Common myeloid progenitor, CD34-positive (primary cell): ENCODE results near the gene DEGS2.

ENCODE experiments used
- CTCF ChIA-PET: fragments of 350-600 bp; sonication (Branson Sonifier 250); formaldehyde crosslinking; loops from one replicate; lab custom pipeline; 2021; ENCODE audit warnings: antibody characterized with exemption; lab: Charles Lee
- POLR2A ChIA-PET: fragments of 350-600 bp; sonication (Branson Sonifier 250); formaldehyde crosslinking; loops from one replicate; lab custom pipeline; 2021; ENCODE audit warnings: antibody characterized with exemption; lab: Charles Lee
- DNase-seq, 3 donors: peaks; one replicate each; pipeline versions ENCODE4 v3.0.0 to v3.0.0-alpha.2; 2013
- H3K27ac ChIP-seq, 2 experiments: 1 replicate in 1 of 2; 2 replicates in 1 of 2; pipeline ENCODE4 v1.7.0; 2013; ENCODE audit warnings: inconsistent platforms in 2 of 2, low read length in 2 of 2, mild to moderate bottlenecking in 2 of 2, low read depth in 1 of 2, moderate library complexity in 1 of 2; ENCODE audit not compliant: severe bottlenecking in 2 of 2, insufficient read depth in 1 of 2, poor library complexity in 1 of 2
- H3K27me3 ChIP-seq, 5 experiments: replicated peaks in 2 of 5; 1 replicate in 3 of 5; 2 replicates in 2 of 5; pipeline versions ENCODE4 v1.6.1 to v1.7.0; 2013; ENCODE audit warnings: low read length in 4 of 5, mild to moderate bottlenecking in 2 of 5, moderate library complexity in 2 of 5, inconsistent platforms in 1 of 5; ENCODE audit not compliant: insufficient read depth in 5 of 5, control insufficient read depth in 4 of 5
- H3K36me3 ChIP-seq, 4 experiments: 1 replicate in 2 of 4; 2 replicates in 2 of 4; pipeline versions ENCODE4 v1.6.1 to v1.7.0; 2013; ENCODE audit warnings: low read length in 3 of 4, control low read depth in 1 of 4, mild to moderate bottlenecking in 1 of 4; ENCODE audit not compliant: control insufficient read depth in 4 of 4, insufficient read depth in 4 of 4
- H3K4me1 ChIP-seq, 4 experiments: 1 replicate in 3 of 4; 2 replicates in 1 of 4; pipeline versions ENCODE4 v1.6.1 to v1.7.1; 2013; ENCODE audit warnings: low read length in 3 of 4, mild to moderate bottlenecking in 3 of 4, control low read depth in 1 of 4, inconsistent platforms in 1 of 4, moderate library complexity in 1 of 4; ENCODE audit not compliant: control insufficient read depth in 4 of 4, insufficient read depth in 4 of 4; ENCODE audit errors: control extremely low read depth in 1 of 4
- H3K4me3 ChIP-seq, 7 experiments: 1 replicate in 4 of 7; 2 replicates in 3 of 7; pipeline versions ENCODE4 v1.5.1 to v1.7.0; 2013; ENCODE audit warnings: mild to moderate bottlenecking in 7 of 7, low read length in 6 of 7, moderate library complexity in 6 of 7, inconsistent platforms in 2 of 7, low read depth in 2 of 7, control low read depth in 1 of 7; ENCODE audit not compliant: insufficient read depth in 4 of 7, control insufficient read depth in 1 of 7; ENCODE audit errors: extremely low read depth in 1 of 7
- H3K9me3 ChIP-seq, 5 experiments: 1 replicate in 4 of 5; 2 replicates in 1 of 5; pipeline versions ENCODE4 v1.6.1 to v1.7.1; 2013; ENCODE audit warnings: low read length in 4 of 5, mild to moderate bottlenecking in 2 of 5, inconsistent platforms in 1 of 5, low read depth in 1 of 5, moderate library complexity in 1 of 5; ENCODE audit not compliant: control insufficient read depth in 4 of 5, insufficient read depth in 2 of 5; ENCODE audit errors: control extremely low read depth in 1 of 5
- WGBS: methylation state at CpG from one replicate; pipeline ENCODE4 v1.1.5; 2013; ENCODE audit not compliant: insufficient coverage; 5-methylcytosine and 5-hydroxymethylcytosine counted together

The DEGS2 gene

DNA sequence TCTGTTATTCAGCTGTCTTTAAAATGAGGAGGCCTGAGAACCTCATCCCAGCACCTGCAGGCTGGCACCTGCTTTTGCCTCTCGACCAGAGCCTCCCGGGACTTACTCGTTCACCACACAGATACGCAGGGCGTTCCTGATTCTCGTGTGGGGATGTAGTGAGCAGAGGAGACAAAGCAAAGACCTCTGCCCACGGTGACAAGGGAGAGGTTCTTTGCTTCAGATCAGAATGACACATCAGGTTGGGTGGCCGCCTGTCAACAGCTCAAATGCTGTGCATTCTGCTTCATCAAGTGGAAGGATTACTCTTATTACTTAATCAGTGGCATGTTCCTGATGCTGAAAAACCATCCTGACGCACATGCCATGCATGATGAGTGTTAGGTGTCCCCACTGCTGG lies 24.4 kb downstream of the DEGS2 start:
- H3K4me1 ChIP-seq: peaks cover 0 to 5% (median 2%) of the 10 kb centered on the region in 4 experiments
- DNase-seq: no peak
- peaks cover 24 to 90% (median 57%) of the 10 kb centered on the region in 4 experiments for H3K36me3 ChIP-seq
- no peak overlapping the region for H3K27ac ChIP-seq
- over 99% methylated on average over 8 of the region's 9 CpGs for WGBS
- H3K27me3 ChIP-seq: no peaks in the 10 kb centered on the region
- CTCF ChIA-PET: interaction anchor here (1.0 kb wide), 1 partner anchor 57 kb away, joined by 4 read pairs; no protein-coding TSS in a partner anchor
- no peak overlapping the region for H3K4me3 ChIP-seq
- H3K9me3 ChIP-seq: no peaks in the 10 kb centered on the region
- POLR2A ChIA-PET: no interaction called here

DNA sequence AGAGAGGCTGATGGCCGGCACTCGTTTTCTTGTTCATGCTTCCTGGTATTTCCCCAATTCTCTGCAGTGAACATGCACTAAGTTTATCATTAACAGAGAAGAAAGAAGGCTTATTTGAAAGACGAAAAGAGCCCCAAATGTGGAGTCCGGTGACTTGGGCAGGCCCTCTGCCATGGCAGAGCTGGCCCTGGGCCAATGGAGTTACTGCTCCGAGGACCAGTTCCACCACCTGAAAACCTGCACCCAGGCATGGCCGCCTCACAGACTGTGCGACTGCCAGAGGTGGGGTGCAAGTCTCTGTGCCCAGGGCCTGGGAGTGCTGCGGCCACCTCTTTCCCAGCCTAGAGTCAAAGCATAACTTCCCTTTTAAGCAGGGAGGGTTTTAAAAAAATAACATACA lies 24.9 kb downstream of the DEGS2 start:
- ChIA-PET POLR2A (no interaction called here), CTCF (no interaction called here)
- H3K4me3 ChIP-seq: no peak overlapping the region
- peaks cover 24 to 93% (median 61%) of the 10 kb centered on the region in 4 experiments for H3K36me3 ChIP-seq
- WGBS: 100% methylated on average over 2 of the region's 8 CpGs
- H3K27ac ChIP-seq: no peak overlapping the region
- H3K9me3 ChIP-seq: no peaks in the 10 kb centered on the region
- H3K27me3 ChIP-seq: no peaks in the 10 kb centered on the region
- peaks cover 0 to 3% (median 0%) of the 10 kb centered on the region in 4 experiments for H3K4me1 ChIP-seq
- no peak for DNase-seq

DNA sequence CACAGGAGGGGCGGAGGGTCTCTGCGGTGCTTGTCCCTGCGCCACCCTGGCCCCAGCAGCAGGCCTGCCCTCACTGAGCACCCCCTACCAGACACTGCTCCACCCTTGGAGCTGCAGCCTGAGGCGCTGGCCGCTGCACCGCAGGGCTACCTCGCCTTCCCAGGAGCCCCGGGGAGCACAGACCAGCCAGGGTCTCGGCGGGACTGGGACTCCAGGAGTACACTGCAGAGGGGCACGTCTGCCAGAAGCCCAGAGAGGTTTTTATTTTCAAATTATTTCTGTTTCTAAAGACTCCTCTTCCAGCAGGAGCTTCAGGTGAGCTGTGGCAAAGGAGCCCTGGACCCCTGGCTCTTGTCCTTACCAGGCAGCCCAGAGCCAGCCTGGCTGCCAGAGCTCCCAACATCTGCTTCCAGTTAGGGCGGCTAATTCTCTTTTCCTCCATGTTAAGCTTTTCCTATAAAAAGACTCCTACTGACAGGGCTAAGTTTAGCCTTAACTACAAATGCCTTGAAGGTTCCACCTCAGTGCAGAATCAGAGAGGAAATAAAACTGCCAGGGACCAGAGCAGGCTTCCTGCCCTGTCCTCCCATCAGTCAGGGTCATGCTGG lies 26.4 kb downstream of the DEGS2 start:
- ChIA-PET CTCF (interaction anchor here (0.6 to 1.6 kb wide), 2 partner anchors 13 to 292 kb away, joined by 3 read pairs; no protein-coding TSS in a partner anchor), POLR2A (interaction anchor here (0.6 kb wide), 1 partner anchor 33 kb away, joined by 3 read pairs; no protein-coding TSS in a partner anchor)
- Histone ChIP-seq H3K9me3 (no peaks in the 10 kb centered on the region), H3K4me1 (peaks cover 0 to 2% (median 0%) of the 10 kb centered on the region in 4 experiments), H3K27ac (peak overlapping the region in 1 of 2 experiments; percentile 25), H3K36me3 (peaks cover 26 to 94% (median 65%) of the 10 kb centered on the region in 4 experiments), H3K4me3 (no peak overlapping the region), H3K27me3 (no peaks in the 10 kb centered on the region)
- 97% methylated on average over 10 of the region's 12 CpGs for WGBS
- no peak for DNase-seq

DNA sequence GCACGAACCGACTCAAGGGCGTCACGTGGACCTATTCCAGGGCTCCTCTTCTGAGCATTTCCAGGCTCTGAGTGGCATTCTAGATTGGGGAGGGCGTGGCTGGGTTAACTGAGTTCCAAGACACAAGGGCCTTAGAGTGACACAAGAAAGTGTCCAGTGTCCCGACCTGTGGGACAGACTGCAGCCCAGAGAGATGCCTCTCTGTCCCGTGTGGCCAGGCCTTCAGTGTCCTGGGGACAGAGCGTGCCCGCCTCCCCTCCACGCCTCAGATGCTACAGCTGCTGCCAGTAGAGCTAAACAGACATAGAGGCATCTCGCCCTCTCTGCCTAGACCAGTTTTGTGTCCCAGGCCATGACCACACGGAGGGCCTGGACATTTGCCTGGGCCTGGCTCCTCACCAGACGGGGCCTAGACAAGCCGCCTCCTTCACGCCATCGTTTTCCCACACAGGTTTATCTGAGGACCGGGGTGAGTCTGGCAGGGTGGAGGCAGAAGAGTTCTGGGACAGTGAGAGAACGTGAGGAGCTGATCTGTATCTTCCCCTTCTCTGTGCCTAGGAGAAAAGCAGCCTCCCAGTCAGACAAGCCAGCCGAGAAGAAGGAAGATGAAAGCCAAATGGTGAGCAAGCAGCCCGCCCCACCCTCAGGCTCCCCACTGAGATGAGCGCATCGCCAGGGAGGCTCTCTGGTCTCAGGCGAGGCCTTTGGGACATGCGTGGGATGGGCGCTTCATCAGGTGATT lies 27.1 kb downstream of the DEGS2 start:
- 92% methylated on average over 17 of the region's 25 CpGs for WGBS
- Histone ChIP-seq H3K36me3 (peaks cover 27 to 94% (median 65%) of the 10 kb centered on the region in 4 experiments), H3K27ac (peak overlapping the region in 1 of 2 experiments; percentile 25), H3K9me3 (no peaks in the 10 kb centered on the region), H3K27me3 (no peaks in the 10 kb centered on the region), H3K4me3 (no peak overlapping the region), H3K4me1 (no peaks in the 10 kb centered on the region)
- no peak for DNase-seq
- ChIA-PET CTCF (interaction anchor here (0.6 to 1.6 kb wide), 5 partner anchors 10 to 293 kb away, joined by 3 to 6 read pairs (median 3); no protein-coding TSS in a partner anchor), POLR2A (no interaction called here)

DNA sequence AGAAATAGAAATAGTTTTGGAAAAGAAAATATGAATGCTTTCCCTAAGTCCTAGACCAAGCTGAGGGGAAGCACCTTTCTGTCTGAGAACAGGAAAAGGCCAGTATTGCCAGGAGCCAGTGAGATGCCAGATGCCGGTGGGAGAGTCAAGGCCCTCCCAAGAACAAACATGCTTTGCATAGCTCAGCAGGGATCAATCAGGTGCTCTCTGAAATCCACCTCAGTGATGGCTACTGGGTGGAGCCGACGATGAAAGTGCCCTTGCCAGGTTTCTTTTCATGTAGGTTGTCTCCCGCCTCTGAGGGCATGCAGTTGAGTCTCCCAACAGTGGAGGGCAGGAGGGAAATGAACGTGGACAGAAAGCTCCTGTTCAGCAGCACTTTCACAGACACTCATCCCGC lies 28.3 kb downstream of the DEGS2 start:
- H3K4me3 ChIP-seq: no peak overlapping the region
- no peaks in the 10 kb centered on the region for H3K9me3 ChIP-seq
- 97% methylated on average over 4 of the region's 6 CpGs for WGBS
- H3K27me3 ChIP-seq: no peaks in the 10 kb centered on the region
- H3K4me1 ChIP-seq: no peaks in the 10 kb centered on the region
- DNase-seq: no peak
- ChIA-PET CTCF (interaction anchor here (0.8 to 1.5 kb wide), 4 partner anchors 9 to 24 kb away, joined by 3 to 6 read pairs (median 4); no protein-coding TSS in a partner anchor), POLR2A (interaction anchor here (1.0 kb wide), 1 partner anchor 12 kb away, joined by 4 read pairs; no protein-coding TSS in a partner anchor)
- no peak overlapping the region for H3K27ac ChIP-seq
- peaks cover 30 to 94% (median 66%) of the 10 kb centered on the region in 4 experiments for H3K36me3 ChIP-seq

DNA sequence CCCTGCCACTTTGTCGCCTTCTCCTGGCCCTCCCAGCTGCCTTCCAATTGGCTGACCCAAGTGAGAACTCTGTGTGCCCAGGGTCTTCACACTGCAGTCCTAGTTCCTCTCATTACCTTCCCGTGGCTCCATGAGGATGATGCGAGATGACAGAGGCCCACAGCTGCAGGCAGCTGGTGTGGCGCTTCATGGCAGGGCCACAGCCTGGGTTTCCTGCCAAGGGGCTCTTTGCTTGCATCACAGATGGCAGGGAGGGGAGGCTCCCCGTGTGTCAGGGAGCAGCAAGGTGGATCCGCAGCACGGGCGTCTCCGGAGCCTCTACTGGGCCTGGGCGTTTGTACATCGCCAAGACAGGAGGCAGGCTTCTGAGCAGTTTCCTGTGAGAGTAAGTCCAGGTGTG lies 28.9 kb downstream of the DEGS2 start:
- Histone ChIP-seq H3K4me1 (no peaks in the 10 kb centered on the region), H3K36me3 (peaks cover 28 to 96% (median 65%) of the 10 kb centered on the region in 4 experiments), H3K4me3 (no peak overlapping the region), H3K9me3 (no peaks in the 10 kb centered on the region), H3K27me3 (no peaks in the 10 kb centered on the region), H3K27ac (no peak overlapping the region)
- no peak for DNase-seq
- ChIA-PET CTCF (interaction anchor here (1.5 kb wide), 1 partner anchor 10 kb away, joined by 4 read pairs; no protein-coding TSS in a partner anchor), POLR2A (no interaction called here)
- WGBS: 98% methylated on average over 8 of the region's 11 CpGs
